Caco-2 (cell line): Measurements from ENCODE around the gene ABHD17C. TPM values are rescaled to one million over a fixed set of nuclear protein-coding genes. Genes with fewer than 3 reads are reported as not detected.
"Not testable (repeated sequence)": the region's sequence is repeated elsewhere in the genome, so short reads cannot be mapped to it uniquely, and the experiment has no call there.

Experiments
- Bru-seq: library from RNA; stranded (reverse); fragments of 400-500 nt; gene quantifications from one replicate; lab custom pipeline; 2021; lab: Mats Ljungman, UMichigan
- BruChase-seq, 2 experiments: library from RNA; stranded (reverse); fragments of 400-500 nt; gene quantifications; one replicate each; lab custom pipeline; 2021; lab: Mats Ljungman, UMichigan
- BruUV-seq: library from RNA; stranded (reverse); fragments of 400-500 nt; replicated peaks from 2 replicates; lab custom pipeline; 2021; lab: Mats Ljungman, UMichigan
- CTCF ChIA-PET: fragments of 300-600 bp; sonication (Branson Sonifier 250); formaldehyde crosslinking; loops from one replicate; lab custom pipeline; 2022; ENCODE audit warnings: antibody characterized with exemption; lab: Charles Lee
- POLR2A ChIA-PET: fragments of 300-600 bp; sonication (Branson Sonifier 250); formaldehyde crosslinking; loops from one replicate; lab custom pipeline; 2022; ENCODE audit warnings: antibody characterized with exemption; lab: Charles Lee
- DNase-seq, 2 experiments: peaks; one replicate each; pipeline versions ENCODE4 v3.0.0 to v3.0.0-alpha.2; 2020 to 2022
- H3K27me3 ChIP-seq: replicated peaks from 2 replicates; pipeline ENCODE4 v1.6.0; 2011; ENCODE audit warnings: low read length; ENCODE audit not compliant: control insufficient read depth, insufficient read depth
- H3K36me3 ChIP-seq: 2 replicates; pipeline ENCODE4 v1.5.1; 2011; ENCODE audit warnings: low read length; ENCODE audit not compliant: control insufficient read depth, insufficient read depth
- H3K4me1 ChIP-seq: fragments of 250-450 bp; sonication (Bioruptor Pico); 2 replicates; pipeline ENCODE4 v1.5.1; 2020; ENCODE audit warnings: mild to moderate bottlenecking
- H3K4me3 ChIP-seq: 2 replicates; pipeline ENCODE4 v1.5.1; 2011; ENCODE audit warnings: low read depth, mild to moderate bottlenecking, control low read depth, low read length
- H3K9me3 ChIP-seq: fragments of 250-450 bp; sonication (Bioruptor Pico); 2 replicates; pipeline ENCODE4 v1.5.1; 2020; ENCODE audit warnings: mild to moderate bottlenecking, moderate library complexity
- H3K27ac Mint-ChIP-seq: one replicate; pipeline ENCODE4 v1.8.0; 2022; ENCODE audit warnings: mixed read lengths; ENCODE audit not compliant: unreplicated experiment
- H3K27me3 Mint-ChIP-seq: one replicate; pipeline ENCODE4 v1.8.0; 2022; ENCODE audit warnings: mixed read lengths; ENCODE audit not compliant: insufficient read depth, unreplicated experiment
- H3K36me3 Mint-ChIP-seq: one replicate; pipeline ENCODE4 v1.8.0; 2022; ENCODE audit warnings: mild to moderate bottlenecking, mixed read lengths; ENCODE audit not compliant: insufficient read depth, unreplicated experiment
- H3K4me1 Mint-ChIP-seq: one replicate; pipeline ENCODE4 v1.8.0; 2022; ENCODE audit warnings: low read depth, mixed read lengths; ENCODE audit not compliant: unreplicated experiment
- H3K4me3 Mint-ChIP-seq: one replicate; pipeline ENCODE4 v1.8.0; 2022; ENCODE audit warnings: mild to moderate bottlenecking, moderate library complexity, mixed read lengths; ENCODE audit not compliant: unreplicated experiment
- H3K9me3 Mint-ChIP-seq: one replicate; pipeline ENCODE4 v1.8.0; 2022; ENCODE audit warnings: mixed read lengths; ENCODE audit not compliant: unreplicated experiment
- CTCF ChIP-seq, 2 experiments: fragments of 200-600 bp in 1 of 2; IDR thresholded peaks; 1 replicate in 1 of 2; 2 replicates in 1 of 2; pipeline versions ENCODE4 v1.5.1 to v1.8.0; 2011 to 2022; ENCODE audit warnings: antibody characterized with exemption in 1 of 2, control low read depth in 1 of 2, inconsistent platforms in 1 of 2, low read depth in 1 of 2, low read length in 1 of 2, mild to moderate bottlenecking in 1 of 2, moderate library complexity in 1 of 2; ENCODE audit not compliant: insufficient read depth in 1 of 2, severe bottlenecking in 1 of 2, unreplicated experiment in 1 of 2
- intact Hi-C: fragments of 100-400 bp; cut with micrococcal nuclease; formaldehyde crosslinking; loops from one replicate; pipeline ENCODE4 v1.10.0; 2022; ENCODE audit not compliant: unreplicated experiment
- long read RNA-seq: library from polyadenylated mRNA; stranded (forward); transcript quantifications from one replicate; pipeline ENCODE4 v2.0.0, GENCODE V29; 2022
- total RNA-seq: library from RNA; stranded (reverse); gene quantifications from 2 replicates; pipeline ENCODE4 v1.2.3, GENCODE V29; 2022

ABHD17C gene
- total RNA-seq = 19.2 and 25.0 TPM in 2 replicates
- percentile 68 among the genes with signal in this experiment for Bru-seq, nascent RNA
- percentile 64 among the genes with signal in this experiment for BruChase-seq, experiment 1, labeled RNA remaining after a 2-hour chase
- BruChase-seq, experiment 2, labeled RNA remaining after a 6-hour chase = percentile 65 among the genes with signal in this experiment
- long read RNA-seq, transcript ABHD17C-201 (3 exons, 2,368 nt) = major isoform, 52 of 63 reads
- long read RNA-seq, partial matches to known transcripts = 0 of 63 reads
- long read RNA-seq, other reads (novel, unspliced or antisense) = 11 of 63 reads

DNA sequence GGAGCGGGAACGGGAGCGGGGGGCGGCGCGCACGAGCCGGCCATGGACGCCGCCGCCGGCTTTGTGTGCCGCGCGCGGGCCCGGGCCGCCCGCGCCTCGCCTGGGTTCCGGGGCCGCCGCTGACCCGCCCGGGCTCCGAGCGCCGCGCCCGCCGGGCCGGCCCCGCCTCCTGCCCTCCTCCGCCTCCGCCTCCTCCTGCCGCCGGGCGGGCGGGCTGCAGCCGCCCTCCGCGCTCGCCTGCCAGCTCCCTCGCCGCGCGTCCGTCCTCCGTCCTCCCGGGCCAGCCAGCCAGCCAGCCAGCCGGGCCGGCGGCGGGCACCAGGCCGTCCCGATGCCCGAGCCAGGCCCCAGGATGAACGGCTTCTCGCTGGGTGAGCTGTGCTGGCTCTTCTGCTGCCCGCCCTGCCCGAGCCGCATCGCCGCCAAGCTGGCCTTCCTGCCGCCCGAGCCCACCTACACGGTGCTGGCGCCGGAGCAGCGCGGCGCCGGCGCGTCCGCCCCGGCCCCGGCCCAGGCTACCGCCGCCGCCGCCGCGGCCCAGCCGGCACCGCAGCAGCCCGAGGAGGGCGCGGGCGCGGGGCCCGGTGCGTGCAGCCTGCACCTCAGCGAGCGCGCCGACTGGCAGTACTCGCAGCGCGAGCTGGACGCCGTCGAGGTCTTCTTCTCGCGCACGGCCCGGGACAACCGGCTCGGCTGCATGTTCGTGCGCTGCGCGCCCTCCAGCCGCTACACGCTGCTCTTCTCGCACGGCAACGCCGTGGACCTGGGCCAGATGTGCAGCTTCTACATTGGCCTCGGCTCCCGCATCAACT lies at the start of gene ABHD17C:
ABHD17C (plus strand) TSS at position 212 of the 812 bp plus-strand sequence; CDS start at position 332, 120 bp downstream.
- H3K27ac Mint-ChIP-seq = peak within 1 kb of the TSS; percentile 63
- no peaks in the 10 kb centered on the region for H3K9me3 ChIP-seq
- no TSS peak for BruUV-seq
- no peaks in the 10 kb centered on the region for H3K27me3 ChIP-seq
- H3K36me3 ChIP-seq = no peaks in the 10 kb centered on the region
- TF ChIP-seq CTCF (IDR thresholded peaks at IDR 0.05; ENCODE audit: insufficient read depth in 1 of 2, low read depth in 1 of 2, low read length in 1 of 2, severe bottlenecking in 1 of 2, unreplicated experiment in 1 of 2) = no peak
- peaks cover 23% of the 10 kb centered on the region for H3K4me1 Mint-ChIP-seq
- H3K4me1 ChIP-seq = peaks cover 15% of the 10 kb centered on the region
- H3K4me3 Mint-ChIP-seq = peak within 1 kb of the TSS; percentile 86
- peaks cover 8% of the 10 kb centered on the region for H3K36me3 Mint-ChIP-seq
- peak; percentile 43 to 73 for DNase-seq
- no peaks in the 10 kb centered on the region for H3K27me3 Mint-ChIP-seq
- H3K4me3 ChIP-seq = peak within 1 kb of the TSS; percentile 86
- no peaks in the 10 kb centered on the region for H3K9me3 Mint-ChIP-seq
- intact Hi-C loops = loop anchor here (5.0 kb wide), 1 partner anchor 47 kb away; no protein-coding TSS in a partner anchor
- ChIA-PET POLR2A (interaction anchor here (1.1 kb wide), 1 partner anchor 26 kb away, joined by 3 read pairs; no protein-coding TSS in a partner anchor), CTCF (interaction anchor here (1.0 to 1.9 kb wide), 3 partner anchors 11 to 81 kb away, joined by 4 to 14 read pairs (median 5); no protein-coding TSS in a partner anchor)

DNA sequence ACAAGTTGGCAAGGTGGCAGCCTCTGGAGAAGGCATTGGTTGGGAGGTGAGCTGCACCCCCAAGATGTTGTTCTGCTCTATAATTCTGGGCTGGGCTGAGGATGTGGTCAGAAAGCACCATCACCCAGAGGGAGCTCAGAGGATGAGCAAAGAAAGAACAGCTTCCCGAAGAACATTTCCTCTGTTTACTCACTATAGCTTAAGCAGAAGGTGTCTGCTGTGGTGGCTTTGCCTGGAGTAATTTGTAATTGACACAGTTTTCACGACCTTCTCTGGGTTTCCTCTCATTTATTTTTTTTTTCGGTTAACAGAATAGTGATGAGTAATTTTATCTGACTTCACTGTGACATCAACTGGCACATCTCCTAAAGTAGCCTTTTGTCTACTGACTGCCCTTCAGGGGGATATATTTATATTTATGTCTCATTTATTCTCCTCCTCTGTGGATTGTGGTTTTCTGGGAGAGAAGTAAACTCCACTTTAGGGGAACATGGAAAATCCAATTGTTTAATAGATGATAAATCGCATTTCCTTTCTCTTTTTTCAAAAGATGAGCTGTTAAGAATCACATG lies 49.5 kb upstream of the ABHD17C start:
- TF ChIP-seq CTCF (IDR thresholded peaks at IDR 0.05; ENCODE audit: insufficient read depth in 1 of 2, low read depth in 1 of 2, low read length in 1 of 2, severe bottlenecking in 1 of 2, unreplicated experiment in 1 of 2) = no peak

GRCh38 chr15:80647424-80647823 lies 47.7 kb upstream of the ABHD17C start:
- intact Hi-C loops = not testable (repeated sequence)

More for the DNA sequence above, 49.5 kb upstream of the ABHD17C start:
- intact Hi-C loops = no loop called here
- no peak overlapping the region for H3K4me3 ChIP-seq
- DNase-seq = no peak
- Mint-ChIP-seq H3K4me1 (no peaks in the 10 kb centered on the region), H3K27me3 (no peaks in the 10 kb centered on the region), H3K27ac (no peak overlapping the region), H3K36me3 (no peaks in the 10 kb centered on the region), H3K4me3 (no peak overlapping the region), H3K9me3 (peaks cover 10% of the 10 kb centered on the region)
- no peaks in the 10 kb centered on the region for H3K36me3 ChIP-seq
- no peaks in the 10 kb centered on the region for H3K27me3 ChIP-seq
- no peaks in the 10 kb centered on the region for H3K9me3 ChIP-seq
- H3K4me1 ChIP-seq = no peaks in the 10 kb centered on the region
- POLR2A ChIA-PET = no interaction called here
- CTCF ChIA-PET = no interaction called here
- no TSS peak for BruUV-seq

More at GRCh38 chr15:80647424-80647823, 47.7 kb upstream of the ABHD17C start:
- H3K9me3 ChIP-seq, H3K4me1 Mint-ChIP-seq, H3K36me3 Mint-ChIP-seq, H3K36me3 ChIP-seq, H3K9me3 Mint-ChIP-seq, H3K27me3 ChIP-seq, H3K4me3 ChIP-seq, H3K27ac Mint-ChIP-seq, CTCF ChIA-PET, POLR2A ChIA-PET, H3K4me3 Mint-ChIP-seq, DNase-seq, BruUV-seq, H3K4me1 ChIP-seq, H3K27me3 Mint-ChIP-seq: not testable (repeated sequence)
